Measurements from ENCODE around the gene TBCE. TPM values are rescaled to one million over a fixed set of nuclear protein-coding genes. Genes with fewer than 3 reads are reported as not detected.

TBCE gene
- total and polyA plus RNA-seq, 9 of the 15 experiments (the other 6 are each of a cell fraction or from before 2014, with no cell fraction given): 52.6 to 92.1 (median 82.1) TPM

GRCh38 chr1:235429143-235429542 lies 61.9 kb downstream of the TBCE start:
- intact Hi-C loops (cut with micrococcal nuclease): no loop called here
- H3K27ac ChIP-seq (ENCODE audit: extremely low read depth, low read depth, low read length): no peak overlapping the region
- no peaks in the 10 kb centered on the region for H3K9me1 ChIP-seq (ENCODE audit: control insufficient read depth, insufficient read depth, low read length)
- DNase-seq (ENCODE audit: extremely low read depth in 1 of 4, low spot score in 3 of 4) (no peak), ATAC-seq (no peak), FAIRE-seq (no peak)
- BruUV-seq (replicated peaks): no TSS peak
- no peak overlapping the region for H2AFZ ChIP-seq (ENCODE audit: low read depth, low read length)
- peaks cover 37% of the 10 kb centered on the region; the same call in 2 of the 3 replicates for H3K36me3 ChIP-seq (ENCODE audit: control insufficient read depth, insufficient read depth, low read length)
- POLR2A ChIA-PET: no interaction called here
- H3K27me3 ChIP-seq (ENCODE audit: control insufficient read depth in 2 of 2, insufficient read depth in 2 of 2, low read length in 2 of 2): no peaks in the 10 kb centered on the region
- WGBS (ENCODE audit: insufficient coverage, low coverage, missing lambda C conversion rate): 75% methylated on average over 5 of the region's 5 CpGs
- no peaks in the 10 kb centered on the region for H3K9me3 ChIP-seq (replicated peaks; ENCODE audit: control insufficient read depth, insufficient read depth, low read depth, low read length)
- H3K9ac ChIP-seq (ENCODE audit: insufficient read depth in 1 of 2, low read depth in 2 of 2, low read length in 2 of 2): no peak overlapping the region
- CTCF ChIA-PET (ENCODE audit: low intra/inter-chr PET ratio): no interaction called here
- no peak overlapping the region for H3K4me3 ChIP-seq
- H3K79me2 ChIP-seq (ENCODE audit: control insufficient read depth, insufficient read depth, low read length): peaks cover 7% of the 10 kb centered on the region; the same call in 1 of the 3 replicates
- no peak overlapping the region for H3K4me2 ChIP-seq (ENCODE audit: insufficient read depth, low read length)
- H4K20me1 ChIP-seq (replicated peaks; ENCODE audit: control insufficient read depth, insufficient read depth, low read length): no peaks in the 10 kb centered on the region
- TF ChIP-seq ARID3B (CRISPR knock-in tag; IDR thresholded peaks at IDR 0.05; ENCODE audit: borderline replicate concordance): no peak
- no peak for TF ChIP-seq SRSF1 (IDR thresholded peaks at IDR 0.05; ENCODE audit: low read depth, low read length)
- no peak for TF ChIP-seq SAP30 (IDR thresholded peaks at IDR 0.05; ENCODE audit: borderline replicate concordance, insufficient read depth, low read depth, low read length, poor library complexity, severe bottlenecking)
- TF ChIP-seq GATAD2A (IDR thresholded peaks at IDR 0.05): no peak
- TF ChIP-seq FOXJ2 (tag; IDR thresholded peaks at IDR 0.05): no peak
- no peak for TF ChIP-seq HNRNPUL1 (IDR thresholded peaks at IDR 0.05; ENCODE audit: low read length)
- no peak for TF ChIP-seq BCL6 (CRISPR knock-in tag; IDR thresholded peaks at IDR 0.05)
- TF ChIP-seq ATF7 (IDR thresholded peaks at IDR 0.05): no peak
- H3K4me1 ChIP-seq (replicated peaks in 1 of 2; ENCODE audit: control insufficient read depth in 2 of 2, insufficient read depth in 2 of 2, low read length in 2 of 2): 0 out of 5 replicates have a peak, but pooled peaks cover 0 to 3% of the 10 kb centered on the region in 2 experiments
- in situ Hi-C loops (cut with MboI): no loop called here
